Effector memory CD4-positive, alpha-beta T cell (primary cell): ENCODE measurements around the gene ARFGAP1.
"Not testable (repeated sequence)": the region's sequence is repeated elsewhere in the genome, so short reads cannot be mapped to it uniquely, and the experiment has no call there.

Source experiments
- DNase-seq, 3 donors: peaks; one replicate each; pipeline ENCODE4 v3.0.0-alpha.2; 2020
- H3K27ac ChIP-seq: 2 replicates; pipeline ENCODE4 v1.7.0; 2013; ENCODE audit warnings: mild to moderate bottlenecking, low read length, moderate library complexity; ENCODE audit not compliant: insufficient read depth, poor library complexity, severe bottlenecking
- H3K27me3 ChIP-seq: replicated peaks from 2 replicates; pipeline ENCODE4 v1.7.0; 2013; ENCODE audit warnings: mild to moderate bottlenecking, low read length; ENCODE audit not compliant: insufficient read depth, control insufficient read depth, poor library complexity, severe bottlenecking
- H3K36me3 ChIP-seq: 2 replicates; pipeline ENCODE4 v1.7.0; 2013; ENCODE audit warnings: mild to moderate bottlenecking, low read length, moderate library complexity; ENCODE audit not compliant: control insufficient read depth, insufficient read depth
- H3K4me1 ChIP-seq: 2 replicates; pipeline ENCODE4 v1.7.0; 2013; ENCODE audit warnings: low read length, mild to moderate bottlenecking; ENCODE audit not compliant: control insufficient read depth, insufficient read depth, poor library complexity, severe bottlenecking
- H3K4me3 ChIP-seq: 2 replicates; pipeline ENCODE4 v1.7.0; 2013; ENCODE audit warnings: low read length, low read depth, mild to moderate bottlenecking; ENCODE audit not compliant: insufficient read depth, poor library complexity, severe bottlenecking
- H3K9me3 ChIP-seq: 2 replicates; pipeline ENCODE4 v1.7.0; 2013; ENCODE audit warnings: mild to moderate bottlenecking, low read length, moderate library complexity; ENCODE audit not compliant: control insufficient read depth

Gene ARFGAP1

DNA sequence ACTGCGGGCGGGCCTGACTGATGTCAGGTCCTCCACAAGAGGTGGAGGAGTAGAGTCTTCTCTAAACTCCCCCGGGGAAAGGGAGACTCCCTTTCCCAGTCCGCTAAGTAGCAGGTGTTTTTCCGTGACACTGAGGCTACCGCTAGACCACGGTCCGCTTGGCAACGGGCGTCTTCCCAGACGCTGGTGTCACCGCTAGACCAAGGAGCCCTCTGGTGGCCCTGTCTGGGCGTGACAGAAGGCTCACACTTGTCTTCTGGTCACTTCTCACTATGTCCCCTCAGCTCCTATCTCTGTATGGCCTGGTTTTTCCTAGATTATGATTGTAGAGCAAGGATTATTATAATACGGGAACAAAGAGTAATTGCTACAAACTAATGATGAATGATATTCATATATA, 21.3 kb upstream of the ARFGAP1 start:
- DNase-seq, H3K4me3 ChIP-seq, H3K4me1 ChIP-seq, H3K9me3 ChIP-seq, H3K27ac ChIP-seq, H3K36me3 ChIP-seq: not testable (repeated sequence)
- H3K27me3 ChIP-seq, result peaks cover 34% of the 10 kb centered on the region

DNA sequence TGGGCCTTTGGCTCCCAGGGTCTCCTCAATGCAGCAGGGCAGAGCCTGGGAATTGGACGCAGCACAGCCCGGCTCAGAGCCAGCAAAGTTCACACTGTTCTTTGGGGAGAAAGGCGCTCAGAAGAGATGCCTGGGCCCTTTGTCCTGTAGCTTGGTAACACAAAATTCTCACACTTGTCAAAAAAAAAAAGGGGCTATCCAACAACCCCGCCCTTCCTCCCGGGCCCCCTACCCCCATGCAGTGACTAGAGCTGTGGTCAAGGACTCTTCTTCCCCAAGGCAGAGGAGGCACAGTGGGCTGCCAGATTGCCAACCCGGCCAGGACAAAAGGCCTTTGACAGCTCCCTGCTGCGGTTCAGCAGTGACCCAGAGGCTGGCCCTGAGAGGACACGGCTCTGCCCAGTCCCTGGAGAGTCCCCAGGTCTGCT, 20.3 kb upstream of the ARFGAP1 start:
- Histone ChIP-seq H3K27ac (no peak overlapping the region), H3K36me3 (no peaks in the 10 kb centered on the region), H3K4me1 (peaks cover 7% of the 10 kb centered on the region), H3K9me3 (no peaks in the 10 kb centered on the region), H3K4me3 (no peak overlapping the region), H3K27me3 (peaks cover 40% of the 10 kb centered on the region)
- no peak for DNase-seq

DNA sequence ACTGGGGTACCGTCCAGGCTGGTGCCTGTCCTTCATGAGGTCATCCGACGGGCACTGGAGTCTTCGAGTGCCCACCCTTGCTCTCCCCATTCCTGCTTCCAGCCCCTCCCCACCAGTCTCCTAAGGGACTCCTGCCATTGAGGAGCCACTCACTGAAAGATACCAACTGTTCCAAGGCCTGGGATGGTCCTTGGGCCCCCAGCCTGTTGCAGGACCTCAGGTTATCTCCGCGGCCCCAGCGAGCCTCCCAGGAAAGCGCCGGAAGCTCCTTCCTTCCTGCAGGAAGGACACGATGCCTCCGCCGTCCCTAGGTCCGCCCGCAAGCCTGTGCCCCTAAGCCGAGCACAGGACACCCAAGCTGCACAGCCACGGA, 19.6 kb upstream of the ARFGAP1 start:
- H3K36me3 ChIP-seq, result no peaks in the 10 kb centered on the region
- H3K4me1 ChIP-seq, result peaks cover 7% of the 10 kb centered on the region
- no peak for DNase-seq
- H3K27ac ChIP-seq, result no peak overlapping the region
- H3K9me3 ChIP-seq, result no peaks in the 10 kb centered on the region
- H3K27me3 ChIP-seq, result peaks cover 34% of the 10 kb centered on the region
- no peak overlapping the region for H3K4me3 ChIP-seq

DNA sequence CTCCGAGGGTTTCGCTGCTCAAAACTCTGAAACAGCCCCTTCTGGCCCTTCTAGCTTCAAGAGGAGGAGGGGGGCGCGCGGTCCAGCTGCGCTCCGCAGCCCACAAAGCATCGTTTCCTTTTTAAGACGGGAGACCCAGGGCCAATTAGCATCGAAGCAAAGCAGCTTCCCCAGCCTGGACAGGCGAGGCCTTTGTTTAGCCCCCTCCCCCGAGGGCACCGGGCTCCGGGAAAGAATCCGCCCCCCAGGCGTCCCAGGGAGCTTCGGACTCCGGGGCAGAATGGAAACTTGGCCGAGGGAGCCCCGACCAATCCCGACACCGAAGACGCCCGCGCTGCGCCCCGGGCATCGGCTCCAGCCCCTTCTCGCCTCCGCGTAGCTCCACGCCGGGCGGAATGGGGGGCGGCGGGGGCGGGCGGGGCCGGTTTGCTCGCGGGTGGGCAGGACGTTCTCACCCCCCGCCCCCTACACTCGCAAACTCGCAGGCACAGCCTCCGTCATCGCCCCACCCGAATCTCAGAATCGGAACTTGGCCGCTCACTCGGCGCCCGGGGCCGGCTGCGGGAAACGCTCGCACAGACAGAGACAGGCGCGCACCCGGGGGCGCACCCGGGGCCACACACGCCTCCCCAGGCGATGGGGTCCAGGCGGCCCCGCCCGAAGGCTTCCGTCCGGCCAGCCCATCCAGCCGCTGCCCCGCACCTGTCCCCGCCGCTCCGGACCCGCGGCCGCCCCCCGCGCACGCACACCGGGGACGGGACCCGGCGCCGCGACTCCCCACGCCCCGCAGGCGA, 19.0 kb upstream of the ARFGAP1 start:
- DNase-seq, result no peak
- no peak overlapping the region for H3K27ac ChIP-seq
- no peaks in the 10 kb centered on the region for H3K9me3 ChIP-seq
- H3K4me1 ChIP-seq, result peaks cover 7% of the 10 kb centered on the region
- H3K27me3 ChIP-seq, result peaks cover 32% of the 10 kb centered on the region
- H3K4me3 ChIP-seq, result no peak overlapping the region
- H3K36me3 ChIP-seq, result no peaks in the 10 kb centered on the region

DNA sequence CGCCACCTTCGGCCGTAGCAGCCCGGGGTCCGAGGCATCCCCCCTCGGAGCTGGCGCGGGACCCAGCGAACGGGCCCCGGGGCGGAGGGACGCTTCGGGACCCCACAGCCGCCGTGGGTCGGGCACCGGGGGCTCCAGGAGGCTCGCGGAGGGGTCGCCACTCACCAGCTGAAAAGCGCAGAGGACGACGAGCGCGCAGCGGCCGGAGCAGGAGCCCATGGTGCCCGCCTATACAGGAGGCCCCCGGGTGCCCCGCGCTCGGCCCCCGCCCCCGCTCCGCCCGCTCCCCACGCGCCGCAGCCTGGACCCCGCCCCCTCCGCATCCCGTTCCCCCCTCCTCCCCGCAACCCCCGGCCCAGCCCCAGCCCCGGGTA, 18.4 kb upstream of the ARFGAP1 start, which contains the start of gene NKAIN4:
Gene NKAIN4 (minus strand): TSS at position 232 of the 374 bp plus-strand sequence. CDS start 13 bp downstream, at position 219.
- no peaks in the 10 kb centered on the region for H3K36me3 ChIP-seq
- H3K4me3 ChIP-seq, result no peak within 1 kb of the TSS
- DNase-seq, result no peak
- H3K27me3 ChIP-seq, result peaks cover 31% of the 10 kb centered on the region
- no peaks in the 10 kb centered on the region for H3K9me3 ChIP-seq
- no peak within 1 kb of the TSS for H3K27ac ChIP-seq
- peaks cover 7% of the 10 kb centered on the region for H3K4me1 ChIP-seq

DNA sequence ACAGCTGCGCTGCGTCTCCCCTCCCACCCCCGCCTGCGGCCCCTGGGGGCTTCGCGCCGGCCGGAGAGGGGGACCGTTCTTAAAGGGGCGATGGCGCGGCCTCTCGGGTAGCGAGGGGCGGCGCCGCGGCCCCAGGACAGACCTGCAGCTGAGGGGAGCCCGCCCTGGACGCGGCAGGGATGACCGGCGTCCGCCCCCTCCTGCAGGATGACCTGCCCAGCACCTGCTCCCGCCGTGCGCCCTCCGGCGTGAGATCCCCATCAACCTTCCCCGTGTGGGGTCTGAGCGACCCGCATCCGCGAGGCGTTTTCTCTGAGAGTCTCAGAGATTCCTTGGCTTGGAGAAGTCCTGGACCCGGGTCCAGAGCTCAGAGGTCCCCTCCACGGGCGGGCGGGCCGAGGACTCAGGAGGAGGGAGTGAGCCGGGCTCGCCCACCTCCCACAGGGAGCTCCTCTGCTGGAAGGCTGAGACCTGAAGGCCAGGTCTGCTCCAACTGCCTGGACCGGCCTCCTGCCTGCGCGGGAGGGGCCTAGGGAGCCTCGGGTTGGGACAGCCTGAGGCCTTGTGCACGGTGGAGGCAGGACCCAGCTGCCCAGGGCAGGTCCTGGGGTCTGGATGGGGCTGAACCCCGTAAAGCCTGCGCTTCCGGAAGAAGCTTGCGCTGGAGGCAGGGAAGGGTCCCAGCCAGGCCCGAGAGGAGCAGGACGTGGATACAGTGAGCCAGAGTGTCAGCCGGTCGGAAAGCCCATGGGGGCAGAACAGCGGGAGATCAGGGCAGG, 17.8 kb upstream of the ARFGAP1 start:
- Histone ChIP-seq H3K27me3 (peaks cover 31% of the 10 kb centered on the region), H3K9me3 (no peaks in the 10 kb centered on the region), H3K36me3 (no peaks in the 10 kb centered on the region), H3K4me1 (peaks cover 7% of the 10 kb centered on the region), H3K27ac (no peak overlapping the region), H3K4me3 (no peak overlapping the region)
- no peak for DNase-seq

DNA sequence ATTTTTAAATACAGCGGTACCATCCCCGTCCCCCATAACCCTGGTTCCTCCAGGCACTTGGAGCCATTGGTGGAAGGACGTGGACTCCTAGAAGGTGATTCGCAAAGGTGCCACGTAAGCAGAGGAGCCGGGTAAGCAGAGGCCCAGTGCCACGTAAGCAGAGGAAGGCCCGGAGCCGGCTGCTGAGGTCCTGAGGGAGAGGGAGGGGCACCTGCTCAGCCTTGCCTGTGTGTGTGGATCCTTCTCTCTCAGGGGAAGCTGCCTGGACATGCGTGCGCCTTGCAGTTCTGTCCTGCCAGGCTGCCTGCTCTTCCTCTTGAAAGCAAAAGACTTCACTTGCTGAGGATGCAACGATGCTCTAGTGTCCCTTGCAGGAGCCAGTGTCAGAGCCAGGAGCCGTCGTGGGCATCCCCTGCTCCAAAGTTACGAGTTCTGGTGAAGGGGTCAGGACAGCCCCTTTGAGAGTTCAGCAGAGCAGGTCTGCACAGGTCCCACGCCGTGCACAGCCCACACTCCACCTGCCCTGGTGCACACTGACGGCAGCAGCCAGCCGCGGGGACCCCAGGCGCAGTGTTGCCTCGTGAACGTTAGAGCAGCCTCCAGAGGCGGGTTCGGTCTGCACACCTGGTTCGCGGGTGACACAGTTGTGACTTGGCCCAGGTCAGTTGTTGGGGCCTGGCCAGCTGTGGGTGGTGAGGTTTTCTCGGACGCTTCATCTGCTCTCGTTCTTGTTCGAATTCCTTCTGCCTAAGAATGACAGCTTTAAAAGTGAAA, 16.5 kb upstream of the ARFGAP1 start:
- Histone ChIP-seq H3K4me1 (peaks cover 7% of the 10 kb centered on the region), H3K9me3 (no peaks in the 10 kb centered on the region), H3K27ac (no peak overlapping the region), H3K27me3 (peaks cover 31% of the 10 kb centered on the region), H3K4me3 (no peak overlapping the region), H3K36me3 (no peaks in the 10 kb centered on the region)
- no peak for DNase-seq

DNA sequence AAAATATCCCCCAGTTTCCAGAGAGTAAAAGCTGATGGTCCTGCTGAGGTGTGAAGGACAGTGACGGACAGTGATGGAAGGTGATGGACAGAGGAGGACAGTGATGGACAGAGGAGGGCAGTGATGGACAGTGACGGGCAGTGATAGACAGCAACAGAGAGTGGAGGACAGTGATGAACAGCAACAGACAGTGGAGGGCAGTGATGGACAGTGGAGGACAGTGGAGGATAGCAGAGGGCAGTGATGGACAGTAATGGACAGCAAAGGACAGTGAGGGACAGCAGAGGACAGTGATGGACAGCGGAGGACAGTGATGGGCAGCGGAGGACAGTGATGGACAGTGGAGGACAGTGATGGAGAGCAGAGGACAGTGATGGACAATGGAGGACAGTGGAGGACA, 15.7 kb upstream of the ARFGAP1 start:
- Histone ChIP-seq H3K9me3 (no peaks in the 10 kb centered on the region), H3K36me3 (no peaks in the 10 kb centered on the region), H3K27me3 (peaks cover 26% of the 10 kb centered on the region), H3K27ac (no peak overlapping the region), H3K4me1 (peaks cover 7% of the 10 kb centered on the region), H3K4me3 (no peak overlapping the region)
- DNase-seq, result no peak

DNA sequence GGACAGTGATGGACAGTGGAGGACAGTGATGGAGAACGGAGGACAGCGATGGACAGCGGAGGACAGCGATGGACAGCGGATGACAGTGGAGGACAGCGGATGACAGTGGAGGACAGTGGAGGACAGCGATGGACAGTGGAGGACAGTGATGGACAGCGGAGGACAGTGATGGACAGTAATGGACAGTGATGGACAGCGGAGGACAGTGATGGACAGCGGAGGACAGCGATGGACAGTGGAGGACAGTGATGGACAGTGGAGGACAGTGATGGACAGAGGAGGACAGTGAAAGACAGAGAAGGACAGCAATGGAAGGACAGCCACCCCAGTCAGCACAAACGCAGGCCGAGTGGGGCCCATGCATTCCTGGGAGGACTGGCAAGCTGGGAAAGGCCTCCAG, 15.0 kb upstream of the ARFGAP1 start:
- H3K27me3 ChIP-seq, result peaks cover 26% of the 10 kb centered on the region
- no peak overlapping the region for H3K4me3 ChIP-seq
- H3K27ac ChIP-seq, result no peak overlapping the region
- H3K9me3 ChIP-seq, result no peaks in the 10 kb centered on the region
- H3K36me3 ChIP-seq, result no peaks in the 10 kb centered on the region
- H3K4me1 ChIP-seq, result peaks cover 7% of the 10 kb centered on the region
- no peak for DNase-seq
